ENCODE results near the gene PIK3R3. TPM values are rescaled to one million over a fixed set of nuclear protein-coding genes. Genes with fewer than 3 reads are reported as not detected.
A peak's percentile ranks its signal among the peaks of the same experiment; 100 is the strongest.

The PIK3R3 gene
- total and polyA plus RNA-seq, 9 of the 15 experiments (the other 6 are each of a cell fraction or from before 2014, with no cell fraction given) = 1.4 to 7.7 (median 4.6) TPM

DNA sequence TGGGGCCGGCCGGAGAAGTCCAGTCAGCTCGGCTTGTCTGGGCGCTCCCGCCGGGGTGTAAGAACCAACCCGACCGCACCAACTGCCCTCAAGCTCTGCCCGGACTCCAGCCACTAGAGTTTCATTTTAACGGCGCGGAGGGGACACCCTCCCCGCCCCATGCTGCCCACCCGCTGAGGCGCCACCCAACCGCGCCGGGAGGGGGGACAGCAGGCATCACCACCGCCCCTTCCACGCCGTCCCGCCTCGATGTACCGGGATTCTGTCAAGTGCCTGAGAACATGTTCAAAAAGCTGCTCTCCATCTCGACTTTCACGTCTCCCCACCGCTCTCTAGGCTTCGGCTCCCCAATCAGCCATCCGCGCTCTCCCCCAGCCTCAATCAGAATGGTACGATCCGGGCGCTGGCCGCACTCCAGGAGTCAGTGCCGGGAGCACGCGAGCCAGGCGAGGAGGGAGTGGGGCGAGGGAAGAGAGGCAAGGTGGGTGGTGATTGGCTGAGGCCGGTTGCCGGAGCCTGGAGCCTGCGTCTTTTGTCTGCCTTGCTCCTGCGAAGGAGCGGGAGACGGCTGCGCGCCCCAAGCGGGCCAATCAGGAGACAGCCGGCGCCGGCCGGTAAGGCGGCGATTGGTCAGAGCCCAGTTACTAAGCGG lies at the start of gene PIK3R3 (continued):
- TF ChIP-seq CBFA2T2 (conservative IDR thresholded peaks at IDR 0.05) (no peak), TSC22D4 (tag; IDR thresholded peaks at IDR 0.05) (no peak), ZNF12 (CRISPR knock-in tag; IDR thresholded peaks at IDR 0.05) (peak; percentile 90), TARDBP (IDR thresholded peaks at IDR 0.05) (peak; percentile 85; the same call in 1 of the 2 replicates), ZEB2 (IDR thresholded peaks at IDR 0.05) (peak; percentile 85), BMI1 (IDR thresholded peaks at IDR 0.05; ENCODE audit: low read length) (no peak), ZBTB8A (IDR thresholded peaks at IDR 0.05; ENCODE audit: partially characterized antibody) (no peak), PCBP1 (IDR thresholded peaks at IDR 0.05; ENCODE audit: low read depth, low read length, poor library complexity, severe bottlenecking) (peak; percentile 96), TAF7 (tag; IDR thresholded peaks at IDR 0.05) (peak; percentile 96), GATA2 (CRISPR knock-in tag; IDR thresholded peaks at IDR 0.05) (peak; percentile 58), ILF3 (IDR thresholded peaks at IDR 0.05; ENCODE audit: borderline replicate concordance) (no peak)
- TF ChIP-seq, protein P1, sequence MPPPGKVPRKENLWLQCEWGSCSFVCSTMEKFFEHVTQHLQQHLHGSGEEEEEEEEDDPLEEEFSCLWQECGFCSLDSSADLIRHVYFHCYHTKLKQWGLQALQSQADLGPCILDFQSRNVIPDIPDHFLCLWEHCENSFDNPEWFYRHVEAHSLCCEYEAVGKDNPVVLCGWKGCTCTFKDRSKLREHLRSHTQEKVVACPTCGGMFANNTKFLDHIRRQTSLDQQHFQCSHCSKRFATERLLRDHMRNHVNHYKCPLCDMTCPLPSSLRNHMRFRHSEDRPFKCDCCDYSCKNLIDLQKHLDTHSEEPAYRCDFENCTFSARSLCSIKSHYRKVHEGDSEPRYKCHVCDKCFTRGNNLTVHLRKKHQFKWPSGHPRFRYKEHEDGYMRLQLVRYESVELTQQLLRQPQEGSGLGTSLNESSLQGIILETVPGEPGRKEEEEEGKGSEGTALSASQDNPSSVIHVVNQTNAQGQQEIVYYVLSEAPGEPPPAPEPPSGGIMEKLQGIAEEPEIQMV (tag; conservative IDR thresholded peaks at IDR 0.05; ENCODE audit: low read depth) = no peak
- TF ChIP-seq, protein P2, sequence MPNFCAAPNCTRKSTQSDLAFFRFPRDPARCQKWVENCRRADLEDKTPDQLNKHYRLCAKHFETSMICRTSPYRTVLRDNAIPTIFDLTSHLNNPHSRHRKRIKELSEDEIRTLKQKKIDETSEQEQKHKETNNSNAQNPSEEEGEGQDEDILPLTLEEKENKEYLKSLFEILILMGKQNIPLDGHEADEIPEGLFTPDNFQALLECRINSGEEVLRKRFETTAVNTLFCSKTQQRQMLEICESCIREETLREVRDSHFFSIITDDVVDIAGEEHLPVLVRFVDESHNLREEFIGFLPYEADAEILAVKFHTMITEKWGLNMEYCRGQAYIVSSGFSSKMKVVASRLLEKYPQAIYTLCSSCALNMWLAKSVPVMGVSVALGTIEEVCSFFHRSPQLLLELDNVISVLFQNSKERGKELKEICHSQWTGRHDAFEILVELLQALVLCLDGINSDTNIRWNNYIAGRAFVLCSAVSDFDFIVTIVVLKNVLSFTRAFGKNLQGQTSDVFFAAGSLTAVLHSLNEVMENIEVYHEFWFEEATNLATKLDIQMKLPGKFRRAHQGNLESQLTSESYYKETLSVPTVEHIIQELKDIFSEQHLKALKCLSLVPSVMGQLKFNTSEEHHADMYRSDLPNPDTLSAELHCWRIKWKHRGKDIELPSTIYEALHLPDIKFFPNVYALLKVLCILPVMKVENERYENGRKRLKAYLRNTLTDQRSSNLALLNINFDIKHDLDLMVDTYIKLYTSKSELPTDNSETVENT (CRISPR knock-in tag; IDR thresholded peaks at IDR 0.05) = peak; percentile 88
- TF ChIP-seq, protein P3, sequence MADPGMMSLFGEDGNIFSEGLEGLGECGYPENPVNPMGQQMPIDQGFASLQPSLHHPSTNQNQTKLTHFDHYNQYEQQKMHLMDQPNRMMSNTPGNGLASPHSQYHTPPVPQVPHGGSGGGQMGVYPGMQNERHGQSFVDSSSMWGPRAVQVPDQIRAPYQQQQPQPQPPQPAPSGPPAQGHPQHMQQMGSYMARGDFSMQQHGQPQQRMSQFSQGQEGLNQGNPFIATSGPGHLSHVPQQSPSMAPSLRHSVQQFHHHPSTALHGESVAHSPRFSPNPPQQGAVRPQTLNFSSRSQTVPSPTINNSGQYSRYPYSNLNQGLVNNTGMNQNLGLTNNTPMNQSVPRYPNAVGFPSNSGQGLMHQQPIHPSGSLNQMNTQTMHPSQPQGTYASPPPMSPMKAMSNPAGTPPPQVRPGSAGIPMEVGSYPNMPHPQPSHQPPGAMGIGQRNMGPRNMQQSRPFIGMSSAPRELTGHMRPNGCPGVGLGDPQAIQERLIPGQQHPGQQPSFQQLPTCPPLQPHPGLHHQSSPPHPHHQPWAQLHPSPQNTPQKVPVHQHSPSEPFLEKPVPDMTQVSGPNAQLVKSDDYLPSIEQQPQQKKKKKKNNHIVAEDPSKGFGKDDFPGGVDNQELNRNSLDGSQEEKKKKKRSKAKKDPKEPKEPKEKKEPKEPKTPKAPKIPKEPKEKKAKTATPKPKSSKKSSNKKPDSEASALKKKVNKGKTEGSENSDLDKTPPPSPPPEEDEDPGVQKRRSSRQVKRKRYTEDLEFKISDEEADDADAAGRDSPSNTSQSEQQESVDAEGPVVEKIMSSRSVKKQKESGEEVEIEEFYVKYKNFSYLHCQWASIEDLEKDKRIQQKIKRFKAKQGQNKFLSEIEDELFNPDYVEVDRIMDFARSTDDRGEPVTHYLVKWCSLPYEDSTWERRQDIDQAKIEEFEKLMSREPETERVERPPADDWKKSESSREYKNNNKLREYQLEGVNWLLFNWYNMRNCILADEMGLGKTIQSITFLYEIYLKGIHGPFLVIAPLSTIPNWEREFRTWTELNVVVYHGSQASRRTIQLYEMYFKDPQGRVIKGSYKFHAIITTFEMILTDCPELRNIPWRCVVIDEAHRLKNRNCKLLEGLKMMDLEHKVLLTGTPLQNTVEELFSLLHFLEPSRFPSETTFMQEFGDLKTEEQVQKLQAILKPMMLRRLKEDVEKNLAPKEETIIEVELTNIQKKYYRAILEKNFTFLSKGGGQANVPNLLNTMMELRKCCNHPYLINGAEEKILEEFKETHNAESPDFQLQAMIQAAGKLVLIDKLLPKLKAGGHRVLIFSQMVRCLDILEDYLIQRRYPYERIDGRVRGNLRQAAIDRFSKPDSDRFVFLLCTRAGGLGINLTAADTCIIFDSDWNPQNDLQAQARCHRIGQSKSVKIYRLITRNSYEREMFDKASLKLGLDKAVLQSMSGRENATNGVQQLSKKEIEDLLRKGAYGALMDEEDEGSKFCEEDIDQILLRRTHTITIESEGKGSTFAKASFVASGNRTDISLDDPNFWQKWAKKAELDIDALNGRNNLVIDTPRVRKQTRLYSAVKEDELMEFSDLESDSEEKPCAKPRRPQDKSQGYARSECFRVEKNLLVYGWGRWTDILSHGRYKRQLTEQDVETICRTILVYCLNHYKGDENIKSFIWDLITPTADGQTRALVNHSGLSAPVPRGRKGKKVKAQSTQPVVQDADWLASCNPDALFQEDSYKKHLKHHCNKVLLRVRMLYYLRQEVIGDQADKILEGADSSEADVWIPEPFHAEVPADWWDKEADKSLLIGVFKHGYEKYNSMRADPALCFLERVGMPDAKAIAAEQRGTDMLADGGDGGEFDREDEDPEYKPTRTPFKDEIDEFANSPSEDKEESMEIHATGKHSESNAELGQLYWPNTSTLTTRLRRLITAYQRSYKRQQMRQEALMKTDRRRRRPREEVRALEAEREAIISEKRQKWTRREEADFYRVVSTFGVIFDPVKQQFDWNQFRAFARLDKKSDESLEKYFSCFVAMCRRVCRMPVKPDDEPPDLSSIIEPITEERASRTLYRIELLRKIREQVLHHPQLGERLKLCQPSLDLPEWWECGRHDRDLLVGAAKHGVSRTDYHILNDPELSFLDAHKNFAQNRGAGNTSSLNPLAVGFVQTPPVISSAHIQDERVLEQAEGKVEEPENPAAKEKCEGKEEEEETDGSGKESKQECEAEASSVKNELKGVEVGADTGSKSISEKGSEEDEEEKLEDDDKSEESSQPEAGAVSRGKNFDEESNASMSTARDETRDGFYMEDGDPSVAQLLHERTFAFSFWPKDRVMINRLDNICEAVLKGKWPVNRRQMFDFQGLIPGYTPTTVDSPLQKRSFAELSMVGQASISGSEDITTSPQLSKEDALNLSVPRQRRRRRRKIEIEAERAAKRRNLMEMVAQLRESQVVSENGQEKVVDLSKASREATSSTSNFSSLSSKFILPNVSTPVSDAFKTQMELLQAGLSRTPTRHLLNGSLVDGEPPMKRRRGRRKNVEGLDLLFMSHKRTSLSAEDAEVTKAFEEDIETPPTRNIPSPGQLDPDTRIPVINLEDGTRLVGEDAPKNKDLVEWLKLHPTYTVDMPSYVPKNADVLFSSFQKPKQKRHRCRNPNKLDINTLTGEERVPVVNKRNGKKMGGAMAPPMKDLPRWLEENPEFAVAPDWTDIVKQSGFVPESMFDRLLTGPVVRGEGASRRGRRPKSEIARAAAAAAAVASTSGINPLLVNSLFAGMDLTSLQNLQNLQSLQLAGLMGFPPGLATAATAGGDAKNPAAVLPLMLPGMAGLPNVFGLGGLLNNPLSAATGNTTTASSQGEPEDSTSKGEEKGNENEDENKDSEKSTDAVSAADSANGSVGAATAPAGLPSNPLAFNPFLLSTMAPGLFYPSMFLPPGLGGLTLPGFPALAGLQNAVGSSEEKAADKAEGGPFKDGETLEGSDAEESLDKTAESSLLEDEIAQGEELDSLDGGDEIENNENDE (IDR thresholded peaks at IDR 0.05; ENCODE audit: low read depth, low read length) = no peak

All from K562 (cell line).